Stimulated activated CD4-positive, alpha-beta T cell treated with anti-CD3 and anti-CD28 coated beads, Interleukin-4, amount 100 ng/mL, for 1 hour (primary cell): ENCODE results near the gene SYT9.
A peak's percentile ranks its signal among the peaks of the same experiment; 100 is the strongest.

Experiments
- DNase-seq: peaks from one replicate; pipeline ENCODE4 v3.0.0-alpha.2; 2020

The SYT9 gene

GRCh38 chr11:7428196-7428595 lies 176.5 kb downstream of the SYT9 start:
- no peak for DNase-seq

DNA sequence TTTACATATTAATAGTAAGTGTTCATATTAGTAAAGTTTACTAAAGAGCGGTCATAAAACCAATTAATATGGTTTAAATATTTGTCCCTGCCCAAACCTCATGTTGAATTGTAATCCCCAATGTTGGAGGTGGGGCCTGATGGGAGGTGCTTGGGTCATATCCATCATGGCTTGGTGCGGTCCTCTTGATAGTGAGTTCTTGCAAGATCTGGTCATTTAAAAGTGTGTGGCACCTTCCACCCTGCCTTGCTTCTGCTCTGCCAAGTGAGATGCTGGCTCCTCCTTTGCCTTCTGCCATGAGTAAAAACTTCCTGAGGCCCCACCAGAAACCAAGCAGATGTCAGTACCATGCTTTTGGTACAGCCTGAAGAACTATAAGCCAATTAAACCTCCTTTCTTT lies 178.8 kb downstream of the SYT9 start:
- DNase-seq, result no peak

- DNase-seq, result no peak
These were observed 183.5 kb downstream of the SYT9 start for GRCh38 chr11:7435176-7435575.

DNA sequence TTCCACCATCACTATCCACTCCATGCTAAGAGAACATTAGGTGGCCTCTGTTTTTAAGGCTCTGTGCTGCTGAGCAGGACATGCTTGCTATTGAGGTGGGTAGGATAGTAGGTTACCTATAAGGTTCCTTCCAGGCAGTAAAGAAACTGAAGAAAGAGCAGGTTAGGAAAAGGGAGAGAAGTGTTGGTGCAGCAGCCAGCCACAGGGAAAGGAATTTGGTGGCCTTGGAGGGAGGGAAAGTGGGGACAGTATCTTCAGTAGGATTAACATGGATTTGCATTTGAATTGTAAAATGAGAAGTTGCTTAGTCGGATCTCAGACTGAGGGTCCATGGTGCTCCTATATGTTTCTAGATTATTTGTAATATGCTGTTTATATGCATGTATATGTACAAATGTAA lies 184.4 kb downstream of the SYT9 start:
- DNase-seq, result no peak

DNA sequence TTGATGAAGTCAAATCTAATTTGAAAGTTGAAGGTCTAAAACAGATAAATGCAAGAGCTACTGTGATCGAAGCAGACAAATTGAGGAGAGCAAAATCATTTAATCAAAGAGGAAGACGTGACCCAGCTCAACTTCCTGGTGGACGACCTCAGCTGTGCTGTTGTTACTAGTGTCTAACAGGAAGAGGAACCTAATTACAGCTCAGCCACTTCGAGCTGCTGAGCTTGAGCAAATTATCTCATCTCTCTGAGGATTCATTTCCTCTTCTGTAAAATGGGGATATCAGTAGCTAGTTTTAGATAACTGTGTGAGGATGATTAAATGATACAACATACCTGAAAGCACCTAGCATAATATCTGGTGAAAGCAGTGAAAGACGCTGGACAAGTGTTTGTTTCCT lies 185.0 kb downstream of the SYT9 start:
- no peak for DNase-seq

DNA sequence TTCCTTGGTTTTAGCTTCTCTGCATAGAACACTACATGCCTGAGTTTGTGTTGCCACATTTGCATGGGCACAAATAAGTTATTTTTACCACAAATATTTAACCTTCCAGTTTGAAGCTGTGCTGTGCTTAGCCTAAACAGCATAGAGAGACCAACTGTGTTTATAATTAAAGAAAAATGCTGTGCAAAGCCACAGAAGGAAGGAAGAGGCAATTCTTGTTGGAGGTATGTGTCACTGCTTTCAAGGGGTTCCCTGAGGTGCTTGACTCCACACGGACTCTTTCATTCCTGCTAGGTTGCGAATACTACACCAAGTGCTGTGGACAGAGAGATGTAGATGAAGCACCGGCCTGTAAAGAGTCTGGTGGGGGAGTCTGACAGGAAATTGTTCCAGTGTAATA lies 186.0 kb downstream of the SYT9 start:
- DNase-seq, result no peak

- no peak for DNase-seq
These were observed 188.1 kb downstream of the SYT9 start for GRCh38 chr11:7439746-7440320.

DNA sequence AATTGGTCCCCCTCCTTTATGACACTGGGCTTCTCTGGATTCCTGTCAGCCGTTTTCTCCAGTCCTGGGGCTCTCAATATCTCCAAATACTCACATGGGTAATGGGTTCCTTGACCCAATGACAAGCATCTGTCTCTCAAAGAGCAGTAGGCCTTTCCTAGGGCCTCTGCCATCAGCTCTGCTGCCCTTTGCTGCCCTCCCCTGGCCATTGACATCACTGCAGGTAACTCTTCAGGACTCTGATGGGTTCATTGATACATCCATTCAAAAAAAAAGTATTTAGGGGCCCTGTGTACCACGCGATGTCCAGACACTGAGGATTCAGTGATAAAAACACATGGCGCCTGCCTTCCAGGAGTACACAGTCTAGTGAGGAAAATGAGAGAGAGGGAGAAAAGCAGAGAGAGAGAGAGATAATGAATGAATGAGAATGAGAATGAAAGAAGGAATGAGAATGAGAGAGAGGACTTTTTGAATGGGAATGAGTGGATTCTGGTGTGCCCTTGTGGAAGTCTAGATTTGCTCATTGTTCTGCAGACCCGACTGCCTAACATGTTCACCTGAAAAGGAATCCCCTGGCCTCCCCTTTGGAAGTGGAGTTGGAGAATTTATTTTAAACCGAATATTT lies 191.0 kb downstream of the SYT9 start:
- peak; percentile 72 for DNase-seq

DNA sequence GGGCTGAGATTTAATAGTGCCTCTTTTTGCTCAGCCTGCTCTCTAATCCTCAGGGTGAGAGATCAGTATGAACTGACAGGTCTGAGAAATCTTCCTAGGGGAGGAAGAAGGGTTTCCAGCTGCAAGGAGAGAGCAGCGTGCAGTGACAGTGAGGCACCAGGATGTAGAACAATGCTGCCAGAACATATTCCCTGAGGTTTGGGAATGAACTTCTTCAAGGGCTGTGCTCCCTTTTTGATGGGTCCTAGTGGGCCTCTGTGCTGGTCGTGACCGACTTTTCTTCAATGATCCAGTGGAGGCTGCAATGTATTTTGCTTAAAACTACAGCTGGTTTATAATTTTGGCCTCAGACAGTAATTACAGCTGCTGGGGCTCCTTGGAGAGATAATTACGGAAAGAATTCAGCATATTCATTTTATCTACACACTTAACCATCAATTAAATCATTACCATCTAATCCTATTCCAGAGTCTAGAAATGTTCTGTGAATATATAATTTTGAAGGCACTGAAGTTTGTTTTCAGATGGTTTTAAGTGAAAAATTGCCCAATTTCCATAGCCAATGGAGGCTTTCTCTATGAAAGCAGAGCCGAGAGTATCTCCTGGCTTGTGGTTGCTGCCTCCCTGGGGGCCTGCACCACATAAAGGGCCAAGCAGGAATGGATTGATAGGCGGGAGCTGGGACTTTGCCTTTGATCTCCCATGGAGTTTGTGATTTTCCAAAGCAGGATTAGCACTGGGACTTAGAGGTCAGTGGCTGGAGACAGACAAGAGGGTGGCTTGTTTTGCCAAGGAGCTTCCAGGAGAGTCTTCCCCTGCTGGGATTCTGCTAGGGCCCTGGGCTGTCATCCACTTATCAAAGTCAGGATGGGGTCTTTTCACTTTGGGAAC lies 192.6 kb downstream of the SYT9 start:
- no peak for DNase-seq

DNA sequence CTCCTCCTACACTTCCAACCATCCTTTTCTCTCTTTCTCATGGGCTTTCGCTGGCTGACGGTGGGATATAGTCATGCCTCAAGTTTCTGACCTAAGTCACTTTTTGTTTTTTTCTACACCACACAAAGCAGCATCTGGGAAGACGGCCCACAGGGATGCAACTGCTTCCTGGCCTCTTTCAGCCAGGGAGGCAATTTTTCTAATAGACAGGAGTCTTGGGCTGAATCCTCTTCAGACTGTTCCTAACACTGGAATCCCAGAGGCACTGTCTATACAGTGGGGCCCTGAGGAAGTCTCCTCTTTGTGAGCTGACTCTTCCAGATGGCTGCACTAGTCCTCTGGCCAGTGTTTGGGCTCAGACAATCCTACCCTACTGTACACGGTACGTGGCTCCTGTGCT lies 193.9 kb downstream of the SYT9 start:
- DNase-seq, result no peak

DNA sequence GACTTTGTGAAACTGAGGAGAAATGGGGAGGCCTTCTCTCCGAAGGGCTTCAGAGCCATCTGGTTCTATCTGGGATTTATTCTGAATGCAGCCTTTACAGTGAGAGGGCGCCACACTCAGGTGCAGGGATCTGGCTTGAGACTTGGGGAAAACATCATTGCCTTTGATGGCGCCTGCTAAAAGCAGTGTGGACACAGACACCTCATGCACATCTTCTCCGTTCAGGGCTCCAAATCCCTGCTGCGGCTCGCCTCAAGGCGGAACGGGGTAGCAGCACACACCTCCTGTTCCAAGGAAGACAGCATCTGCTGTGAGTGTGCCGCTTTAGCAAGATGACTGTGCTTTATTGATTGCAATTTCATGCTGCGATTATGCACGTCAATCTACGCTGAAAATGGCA lies 196.5 kb downstream of the SYT9 start:
- DNase-seq, result no peak

DNA sequence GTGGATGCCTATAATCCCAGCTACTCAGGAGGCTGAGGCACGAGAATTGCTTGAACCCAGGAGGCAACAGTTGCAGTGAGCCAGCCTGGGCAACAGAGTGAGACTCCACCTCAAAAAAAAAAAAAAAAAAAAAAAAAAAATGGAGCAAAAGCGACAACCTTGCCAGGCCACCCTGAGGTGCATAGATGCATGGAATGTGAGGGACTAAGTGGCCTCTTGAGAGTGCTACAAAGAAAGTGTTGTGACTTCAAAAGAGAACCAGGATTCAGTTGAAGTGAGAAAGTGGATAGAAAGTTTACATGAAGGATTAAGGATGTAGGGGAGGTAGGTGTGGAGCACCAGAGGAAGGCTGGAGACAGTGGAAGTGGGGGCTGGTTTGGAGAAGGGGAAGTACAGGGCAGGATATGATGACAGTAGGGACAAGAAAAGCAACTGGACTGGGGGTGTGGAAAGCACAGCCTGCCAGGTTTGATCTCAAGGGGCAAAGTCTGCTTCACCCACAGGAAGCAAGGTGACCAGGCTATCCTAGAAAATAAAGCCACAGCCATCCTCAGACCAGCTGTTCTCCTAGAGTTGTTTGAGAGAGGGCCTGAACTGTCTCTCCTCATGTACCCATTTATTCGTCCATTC lies 197.6 kb downstream of the SYT9 start:
- DNase-seq, result no peak

GRCh38 chr11:7449841-7450214 lies 198.1 kb downstream of the SYT9 start:
- DNase-seq, result no peak

GRCh38 chr11:7450836-7451235 lies 199.1 kb downstream of the SYT9 start:
- no peak for DNase-seq

- no peak for DNase-seq
These were observed 199.8 kb downstream of the SYT9 start for GRCh38 chr11:7451520-7451919.

DNA sequence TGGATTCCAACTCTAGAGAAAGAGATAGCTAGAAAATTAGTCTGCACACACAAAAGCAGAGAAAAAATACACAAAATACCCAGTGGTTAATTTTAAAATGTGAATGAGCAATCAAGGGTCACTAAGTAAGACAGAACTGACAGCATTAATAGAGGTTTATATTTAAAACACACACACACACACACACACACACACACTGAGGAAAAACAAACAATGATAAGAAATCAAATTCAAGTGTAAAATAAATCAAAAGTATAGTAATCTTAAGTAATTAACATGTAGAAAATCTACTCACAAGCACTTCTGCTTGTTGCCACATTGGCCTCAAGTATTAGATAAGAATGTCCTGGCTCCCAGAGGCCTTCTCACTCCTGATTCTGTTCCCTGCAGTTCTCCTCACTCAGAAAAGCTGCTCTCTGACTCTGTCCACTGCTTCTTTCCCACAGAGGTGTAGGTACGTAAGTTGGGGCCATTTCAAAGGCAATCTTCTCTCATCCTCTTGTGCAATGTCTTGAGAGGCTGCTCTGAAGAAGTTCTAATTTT lies 200.3 kb downstream of the SYT9 start:
- no peak for DNase-seq

DNA sequence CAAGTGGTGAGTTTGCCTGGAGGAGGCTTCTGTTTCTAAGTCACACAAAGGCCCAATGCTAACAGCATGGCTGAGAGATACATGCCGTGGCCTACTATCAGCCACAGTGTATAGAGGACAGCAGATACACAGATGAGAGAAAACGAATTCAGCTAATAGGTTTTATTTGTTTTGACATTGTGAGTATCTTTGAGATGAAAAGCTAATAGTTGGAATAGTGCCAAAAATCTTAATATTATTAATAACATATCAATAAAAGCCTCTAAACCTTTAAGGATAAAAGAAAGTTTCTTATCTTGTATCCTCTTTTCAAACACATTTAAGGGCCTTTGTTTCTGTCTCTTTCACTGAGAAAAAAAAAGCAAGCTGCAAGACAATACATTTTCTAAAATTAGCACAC lies 203.2 kb downstream of the SYT9 start:
- no peak for DNase-seq

GRCh38 chr11:7457211-7457610 lies 205.5 kb downstream of the SYT9 start:
- no peak for DNase-seq

DNA sequence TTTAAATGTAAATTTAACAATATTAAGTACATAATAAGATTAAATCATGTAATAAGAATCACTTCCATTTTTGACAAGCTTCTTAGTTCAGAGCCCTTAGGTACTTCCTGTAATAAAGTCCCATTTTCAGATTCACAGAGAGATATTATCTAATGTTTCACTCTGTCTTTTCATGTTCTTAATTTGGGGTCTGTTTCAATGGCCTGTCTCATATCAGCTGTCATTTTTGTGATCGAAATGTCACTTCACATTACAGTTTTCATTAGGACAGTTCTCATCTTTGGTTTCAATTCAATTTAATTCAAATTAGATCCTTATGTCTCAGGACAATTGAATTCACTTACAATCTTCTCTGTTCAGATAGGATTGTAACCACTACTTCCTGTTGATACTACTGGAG lies 211.0 kb downstream of the SYT9 start:
- DNase-seq, result no peak

DNA sequence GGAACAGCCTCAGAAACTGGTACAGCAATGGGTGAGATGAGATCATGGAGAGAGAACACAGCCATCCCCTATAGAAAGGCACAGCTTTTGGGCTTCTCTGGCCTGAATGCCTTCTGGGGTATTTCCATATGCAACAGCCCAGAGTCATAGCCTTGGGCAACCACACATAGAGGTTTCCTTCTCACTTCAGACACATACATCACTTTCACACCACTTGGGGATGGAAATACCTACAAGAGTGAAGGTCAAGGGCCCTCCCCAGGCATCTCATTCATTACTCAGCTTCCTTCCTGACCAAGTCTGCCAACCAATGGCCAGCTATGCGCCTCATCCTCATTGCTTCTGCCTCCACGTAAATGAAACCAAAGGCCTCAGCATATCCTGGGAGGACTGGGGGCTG lies 215.9 kb downstream of the SYT9 start:
- DNase-seq, result no peak

DNA sequence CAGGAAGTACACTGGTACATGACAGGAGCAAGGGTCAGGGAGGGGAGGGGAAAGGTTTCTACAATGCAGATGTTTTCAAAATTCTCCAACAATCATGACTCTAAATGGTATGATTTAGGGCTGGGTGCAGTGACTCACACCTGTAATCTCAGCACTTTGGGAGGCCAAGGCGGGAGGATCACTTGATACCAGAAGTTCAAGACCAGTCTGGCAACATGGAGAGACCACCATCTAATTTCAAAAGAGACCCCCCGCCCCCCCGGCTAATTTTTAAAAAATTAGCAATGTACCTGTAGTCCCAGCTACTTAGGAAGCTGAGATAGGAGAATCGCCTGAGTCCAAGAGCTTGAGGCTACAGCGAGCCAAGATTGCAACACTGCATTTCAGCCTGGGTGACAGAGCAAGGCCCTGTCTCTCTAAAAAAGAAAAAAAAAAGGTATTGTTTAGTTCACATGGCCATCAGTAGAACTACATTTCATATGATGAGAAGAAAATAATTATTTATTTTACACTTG lies 217.7 kb downstream of the SYT9 start:
- DNase-seq, result no peak

GRCh38 chr11:7471071-7471470 lies 219.4 kb downstream of the SYT9 start:
- no peak for DNase-seq

- no peak for DNase-seq
These were observed 222.0 kb downstream of the SYT9 start for GRCh38 chr11:7473717-7474116.
